ENCODE results near the gene RMND1.
"Not testable (repeated sequence)": the region's sequence is repeated elsewhere in the genome, so short reads cannot be mapped to it uniquely, and the experiment has no call there.

The RMND1 gene

DNA sequence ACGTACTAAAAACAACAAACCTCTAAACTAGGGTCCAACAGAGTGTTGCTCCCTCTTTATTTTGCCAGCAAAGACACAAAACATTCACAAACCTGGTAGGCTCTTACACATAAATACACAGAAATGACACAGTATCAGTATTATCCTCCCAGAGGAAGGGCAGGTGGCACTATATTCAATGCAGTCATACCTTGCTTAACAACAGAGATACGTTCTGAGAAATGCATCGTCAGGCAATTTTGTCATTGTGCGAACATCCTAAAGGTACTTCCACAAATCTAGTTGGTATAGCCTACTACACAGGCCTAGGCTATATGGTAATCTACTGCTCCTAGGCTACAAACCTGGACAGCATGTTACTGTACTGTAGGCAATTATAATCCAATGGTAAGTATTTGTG is 70.2 kb downstream of the RMND1 start:
- DNase-seq: no peak

GRCh38 chr6:151380848-151381205 is 71.1 kb downstream of the RMND1 start:
- DNase-seq: no peak

- no peak for DNase-seq
Measured at GRCh38 chr6:151379933-151380847, 71.7 kb downstream of the RMND1 start.

DNA sequence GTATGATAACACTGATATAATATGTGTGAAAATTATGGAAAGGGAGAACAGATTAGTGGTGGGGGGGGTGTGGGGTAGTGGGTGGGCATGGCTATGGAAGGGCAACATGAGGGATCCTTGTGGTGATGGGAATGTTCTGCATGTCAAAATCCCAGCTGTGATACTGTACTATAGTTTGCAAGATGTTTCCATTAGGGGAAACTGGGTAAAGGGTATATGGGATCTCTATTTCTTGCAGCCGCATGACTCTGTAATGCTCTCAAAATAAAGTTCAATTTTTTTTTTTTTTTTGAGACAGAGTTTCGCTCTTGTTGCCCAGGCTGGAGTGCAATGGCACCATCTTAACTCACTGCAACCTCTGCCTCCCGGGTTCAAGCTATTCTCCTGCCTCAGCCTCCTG is 74.8 kb downstream of the RMND1 start:
- DNase-seq: no peak

DNA sequence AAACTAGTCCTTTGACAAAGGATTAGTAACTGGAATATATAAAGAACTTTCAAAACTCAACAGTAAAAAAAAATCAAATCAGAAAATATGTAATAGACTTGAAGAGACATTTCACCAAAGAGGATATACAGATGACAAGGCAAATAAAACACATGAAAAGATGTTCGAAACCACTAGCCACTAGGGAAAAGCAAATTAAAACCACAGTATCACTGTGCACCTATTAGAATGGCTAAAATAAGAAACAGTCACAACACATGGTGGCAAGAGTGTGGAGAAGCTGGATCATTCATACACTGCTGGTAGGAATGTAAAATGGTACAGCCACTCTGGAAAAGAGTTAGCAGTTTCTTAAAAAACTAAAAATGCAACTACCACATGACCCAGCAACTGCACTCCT is 75.5 kb downstream of the RMND1 start:
- no peak for DNase-seq

DNA sequence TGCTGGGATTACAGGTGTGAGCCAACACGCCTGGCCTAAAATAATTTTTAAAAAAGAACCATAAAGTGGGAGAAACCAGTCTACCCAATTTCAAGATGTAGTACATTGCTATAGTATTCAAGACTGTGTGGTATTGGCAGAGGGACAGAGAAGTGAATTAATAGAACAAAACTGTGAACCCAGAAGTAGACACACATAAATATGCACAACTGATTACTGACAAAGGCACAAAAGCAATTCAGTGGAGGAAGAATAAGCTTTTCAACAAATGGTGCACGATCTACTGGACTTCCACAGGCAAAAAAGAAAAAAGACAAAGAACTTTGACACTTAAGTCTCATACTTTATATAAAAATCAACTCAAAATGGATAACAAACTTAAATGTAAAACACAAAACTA is 76.1 kb downstream of the RMND1 start:
- DNase-seq: no peak

DNA sequence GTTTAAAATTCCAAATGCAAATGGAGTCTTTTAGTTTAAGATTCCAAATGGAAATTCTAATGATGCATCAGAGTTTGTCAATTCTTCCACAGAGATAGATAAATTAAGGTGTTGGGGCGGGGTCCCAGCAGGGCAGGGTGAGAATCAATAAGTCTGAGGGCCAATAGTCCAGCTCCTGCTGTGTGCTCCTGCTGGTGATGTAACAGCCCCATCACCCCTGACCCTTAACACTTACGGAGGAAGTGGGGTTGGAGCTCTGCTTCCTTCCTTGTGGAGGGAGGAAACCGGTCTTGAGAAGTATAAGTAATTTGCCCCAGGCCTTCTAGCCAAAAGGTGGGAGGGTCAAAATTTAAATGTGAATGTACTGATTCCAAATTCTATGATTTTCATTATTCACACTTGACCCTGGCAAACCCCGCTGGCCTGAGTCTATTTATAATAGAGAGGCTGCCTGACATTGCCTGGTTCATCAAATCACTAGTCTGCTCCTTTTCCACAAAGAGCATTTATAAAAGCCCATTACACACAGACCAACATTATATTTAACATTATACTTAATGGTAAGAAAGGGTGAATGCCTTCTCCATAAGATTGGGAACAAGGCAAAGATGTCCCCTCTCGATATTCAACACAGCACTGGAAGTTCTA is 77.8 kb downstream of the RMND1 start:
- no peak for DNase-seq

DNA sequence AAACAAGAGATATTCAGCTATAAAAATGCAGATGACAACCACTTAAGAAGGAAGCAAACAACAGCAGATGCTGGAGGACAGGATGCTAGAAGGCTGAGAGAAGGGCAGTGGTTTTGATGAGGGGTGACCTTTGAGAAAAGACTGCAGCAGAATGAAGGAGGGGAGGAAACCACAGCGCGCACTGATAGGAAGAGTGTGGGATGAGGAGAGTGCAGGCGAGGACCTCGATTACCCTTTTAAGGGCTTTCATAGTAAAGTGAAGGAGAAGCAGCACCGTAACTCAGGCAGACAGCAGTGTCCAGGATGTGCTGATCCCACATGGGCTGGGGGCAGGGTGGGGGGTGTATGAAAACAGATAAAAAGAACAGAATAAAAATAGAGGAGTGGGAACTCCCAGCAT is 79.8 kb downstream of the RMND1 start:
- DNase-seq: no peak

GRCh38 chr6:151370509-151371078 is 81.3 kb downstream of the RMND1 start:
- DNase-seq: no peak

GRCh38 chr6:151365233-151365632 is 86.7 kb downstream of the RMND1 start:
- DNase-seq: no peak

DNA sequence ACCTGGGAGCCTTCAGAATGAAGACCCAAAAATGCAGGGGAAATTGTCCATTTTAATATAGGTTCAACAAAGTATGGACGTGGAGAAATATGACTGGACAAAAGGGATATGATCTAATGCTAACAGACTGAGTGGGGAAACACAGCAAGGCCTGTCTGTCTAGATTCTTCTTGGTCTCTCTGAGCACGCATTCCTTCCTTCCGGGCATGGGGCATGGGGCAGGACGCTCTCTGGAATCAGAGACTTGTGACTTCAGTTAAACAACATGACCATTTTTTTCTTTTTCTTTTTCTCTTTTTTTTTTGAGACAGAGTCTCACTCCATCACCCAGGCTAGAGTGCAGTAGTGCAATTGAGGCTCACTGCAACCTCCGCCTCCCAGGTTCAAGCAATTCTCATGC is 92.4 kb downstream of the RMND1 start:
- DNase-seq: no peak

GRCh38 chr6:151358475-151358874 is 93.5 kb downstream of the RMND1 start:
- no peak for DNase-seq

DNA sequence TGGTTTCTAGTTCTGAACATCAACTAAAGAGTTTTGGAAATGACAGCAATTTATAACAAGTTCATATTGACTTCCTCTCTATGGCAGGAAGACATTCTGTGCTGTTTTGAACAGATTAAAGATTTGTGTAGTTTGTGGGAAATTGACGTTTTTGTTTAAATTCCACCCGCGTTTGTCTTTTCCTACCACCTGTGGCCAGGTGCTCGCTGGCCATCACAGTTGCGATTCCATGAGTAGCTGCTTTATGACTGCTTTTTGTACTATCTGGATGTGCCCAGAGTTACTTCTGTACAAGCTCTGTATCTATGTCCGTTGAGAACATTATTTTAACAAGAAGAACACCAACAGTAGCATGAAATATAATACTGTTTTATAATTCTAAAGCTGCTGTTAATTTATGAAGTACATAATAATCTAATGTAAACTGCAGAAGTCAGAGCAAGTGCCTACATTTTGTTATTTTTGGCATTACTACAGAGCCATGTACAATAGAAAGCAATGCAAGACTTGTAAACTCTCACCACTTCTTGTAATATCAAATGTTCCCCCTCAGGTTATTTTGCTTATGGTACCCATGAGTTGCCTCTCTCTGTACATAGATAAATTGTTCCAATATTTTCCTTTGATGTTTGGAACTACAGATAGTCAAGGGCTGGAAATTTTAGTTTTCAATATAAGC is 94.0 kb downstream of the RMND1 start:
- no peak for DNase-seq

DNA sequence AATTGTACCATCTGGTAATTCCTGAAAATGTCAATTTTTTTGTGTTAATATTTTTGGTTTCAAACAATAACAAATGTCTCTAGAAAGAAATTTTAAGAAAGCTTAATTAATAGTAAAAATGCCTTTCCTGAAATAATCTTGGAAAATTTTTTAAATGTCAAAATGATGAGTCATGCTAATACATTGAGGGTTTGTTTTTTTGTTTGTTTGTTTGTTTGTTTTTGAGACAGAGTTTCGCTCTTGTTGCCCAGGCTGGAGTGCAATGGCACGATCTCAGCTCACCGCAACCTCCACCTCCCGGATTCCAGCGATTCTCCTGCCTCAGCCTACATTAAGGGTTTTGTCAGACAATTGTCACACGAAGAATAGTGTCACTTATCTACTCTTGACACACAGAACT is 94.9 kb downstream of the RMND1 start:
- not testable (repeated sequence) for DNase-seq

All from GOT3 (cell line).